ENCODE data around the gene CACTIN.
"Not testable (repeated sequence)": the region's sequence is repeated elsewhere in the genome, so short reads cannot be mapped to it uniquely, and the experiment has no call there.

Gene CACTIN

DNA sequence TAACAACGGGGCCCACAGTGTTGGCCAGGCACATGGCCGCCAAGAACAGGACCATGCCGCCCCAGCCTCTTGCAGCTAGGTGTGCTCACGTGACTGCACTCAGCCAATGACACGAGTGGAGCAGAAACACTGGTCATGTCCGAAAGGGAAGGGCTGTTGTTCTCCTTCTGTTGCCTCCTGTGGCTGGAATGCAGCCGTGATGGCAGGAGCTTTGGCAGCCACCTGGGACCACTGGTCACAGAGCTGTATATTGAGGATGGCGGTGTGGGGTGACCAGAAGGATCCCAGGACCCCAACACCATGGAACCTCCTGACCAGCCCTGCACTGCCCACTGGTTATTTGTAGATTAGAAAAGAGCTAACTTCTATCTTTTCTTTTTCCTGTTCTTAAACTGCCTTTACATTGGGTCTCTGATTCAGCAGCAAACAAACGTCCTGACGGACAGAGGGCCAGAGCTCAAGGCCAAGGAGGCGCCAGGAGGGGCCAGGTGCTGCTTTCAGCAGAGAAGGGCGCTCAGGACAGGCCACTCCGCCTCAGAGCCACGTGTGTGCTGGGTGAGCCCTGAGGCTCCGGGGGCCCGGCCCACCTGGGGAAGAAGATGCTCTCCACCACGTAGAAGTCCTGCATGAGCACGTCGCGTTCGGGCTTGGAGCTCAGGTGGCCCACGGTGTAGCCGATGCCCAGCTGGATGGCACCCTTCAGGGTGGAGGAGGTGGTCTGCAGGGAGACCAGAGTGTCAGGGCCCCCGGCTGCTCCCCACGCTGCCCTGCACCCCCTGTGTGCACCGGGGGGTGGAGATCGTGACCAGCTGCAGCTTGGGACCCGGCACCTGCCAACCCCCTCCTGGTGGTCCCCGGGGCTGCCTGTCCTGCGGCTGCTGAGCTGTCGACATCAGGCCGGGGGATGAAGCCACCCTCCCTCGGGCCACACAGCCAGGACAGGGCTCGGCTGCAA lies 35.0 kb upstream of the CACTIN start:
- FAIRE-seq: no peak

GRCh38 chr19:3660493-3661219 lies 34.1 kb upstream of the CACTIN start:
- no peak for FAIRE-seq

DNA sequence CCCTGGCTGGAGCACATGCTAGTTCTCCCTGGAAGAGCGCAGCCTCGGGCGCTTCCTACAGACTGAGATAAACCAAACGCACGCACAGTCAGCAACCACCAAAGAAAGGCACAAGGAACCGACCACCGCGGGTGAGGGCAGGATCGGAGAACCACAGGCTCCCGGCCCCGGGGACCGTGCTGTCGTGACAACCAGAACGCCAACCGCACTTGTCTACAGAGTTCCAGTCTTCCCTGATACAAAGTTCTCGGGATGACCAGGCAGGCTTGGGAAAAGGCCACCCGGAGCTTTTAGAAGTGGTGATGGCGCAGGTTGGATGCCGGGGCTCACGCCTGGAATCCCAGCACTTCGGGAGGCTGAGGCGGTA lies 33.1 kb upstream of the CACTIN start:
- no peak for FAIRE-seq

DNA sequence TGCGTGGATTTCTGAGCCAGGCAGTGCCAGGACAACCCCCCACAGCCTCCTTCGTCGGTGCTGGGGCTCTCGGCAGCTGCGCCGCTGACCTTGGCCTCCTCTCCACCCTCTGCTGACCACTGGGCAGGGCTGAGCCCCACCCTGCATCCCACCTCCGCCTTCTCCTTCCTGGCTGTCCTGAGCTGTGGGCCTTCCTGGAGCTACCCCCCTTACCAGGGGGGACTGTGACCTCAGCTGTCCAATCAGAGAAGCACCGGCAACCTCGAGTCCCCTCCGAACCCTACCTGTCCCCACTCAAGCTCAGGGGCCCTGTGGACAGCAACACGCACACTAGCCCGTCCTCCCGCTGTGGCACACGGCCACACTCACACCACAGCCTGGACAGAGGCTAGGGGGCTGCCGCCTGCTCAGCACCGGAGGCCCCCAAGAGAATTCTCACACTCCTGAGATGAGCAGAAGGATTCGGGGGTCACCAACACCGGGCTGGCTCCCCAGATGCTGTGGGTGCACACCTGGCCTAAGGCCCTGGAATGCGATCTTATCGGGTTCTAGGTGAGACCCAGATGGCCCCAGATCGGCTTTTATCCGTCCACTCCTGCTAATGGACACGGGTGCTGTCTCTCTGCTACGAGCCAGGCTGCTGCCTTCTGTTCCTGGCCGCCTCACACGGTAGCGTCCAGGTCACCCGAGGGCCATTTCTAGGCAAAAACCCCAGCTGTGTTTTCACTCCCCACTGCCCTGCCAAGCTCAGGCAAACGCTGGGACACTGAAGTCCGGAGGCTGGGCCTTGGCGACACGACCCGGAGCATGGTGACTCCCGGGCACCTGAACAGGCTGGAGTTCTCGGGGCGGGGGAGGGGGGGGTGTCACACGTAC lies 32.5 kb upstream of the CACTIN start:
- no peak for FAIRE-seq

DNA sequence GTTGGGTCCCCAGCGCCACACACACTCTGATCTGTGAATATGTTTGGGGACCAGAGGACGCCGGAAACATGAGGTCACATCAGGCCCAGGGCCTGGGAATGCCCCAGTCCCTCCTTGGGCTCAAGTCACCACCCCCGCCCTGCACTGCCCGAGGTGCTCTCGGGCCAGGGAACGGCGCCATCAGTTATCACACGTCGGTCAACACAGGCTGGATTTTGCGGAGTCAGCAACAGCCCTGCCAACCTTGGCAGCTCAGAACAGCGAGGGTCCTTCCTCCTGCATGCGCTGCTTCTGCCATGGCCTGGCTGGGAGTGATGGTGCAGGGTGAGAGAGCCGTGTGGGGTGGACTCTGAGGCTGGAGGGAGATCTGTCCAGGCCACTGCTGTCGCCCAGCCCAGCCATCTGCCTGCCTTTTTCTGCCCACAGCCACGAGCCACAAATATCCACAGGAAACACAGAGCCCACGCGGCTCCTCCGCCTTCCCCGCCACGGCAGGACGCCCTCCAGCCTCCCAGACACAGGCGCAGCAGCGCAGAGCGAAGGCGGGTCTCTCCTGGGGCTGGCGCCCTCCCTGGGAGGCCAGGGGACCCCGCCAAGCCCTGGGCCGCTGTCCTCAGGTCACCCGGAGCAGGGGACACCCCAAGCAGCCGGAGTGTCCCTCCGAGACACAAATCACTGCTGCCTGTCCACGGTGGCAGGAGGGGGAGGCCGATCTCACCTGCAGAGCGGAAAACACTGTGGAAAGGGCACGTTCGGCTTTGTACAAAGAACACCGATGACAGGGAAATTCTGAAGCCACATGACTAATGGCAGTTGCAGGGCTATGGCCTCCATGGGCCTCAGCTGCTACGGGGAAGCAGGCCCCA lies 31.6 kb upstream of the CACTIN start:
- FAIRE-seq: no peak

- no peak for FAIRE-seq
These were observed 30.8 kb upstream of the CACTIN start for GRCh38 chr19:3657395-3657769.

DNA sequence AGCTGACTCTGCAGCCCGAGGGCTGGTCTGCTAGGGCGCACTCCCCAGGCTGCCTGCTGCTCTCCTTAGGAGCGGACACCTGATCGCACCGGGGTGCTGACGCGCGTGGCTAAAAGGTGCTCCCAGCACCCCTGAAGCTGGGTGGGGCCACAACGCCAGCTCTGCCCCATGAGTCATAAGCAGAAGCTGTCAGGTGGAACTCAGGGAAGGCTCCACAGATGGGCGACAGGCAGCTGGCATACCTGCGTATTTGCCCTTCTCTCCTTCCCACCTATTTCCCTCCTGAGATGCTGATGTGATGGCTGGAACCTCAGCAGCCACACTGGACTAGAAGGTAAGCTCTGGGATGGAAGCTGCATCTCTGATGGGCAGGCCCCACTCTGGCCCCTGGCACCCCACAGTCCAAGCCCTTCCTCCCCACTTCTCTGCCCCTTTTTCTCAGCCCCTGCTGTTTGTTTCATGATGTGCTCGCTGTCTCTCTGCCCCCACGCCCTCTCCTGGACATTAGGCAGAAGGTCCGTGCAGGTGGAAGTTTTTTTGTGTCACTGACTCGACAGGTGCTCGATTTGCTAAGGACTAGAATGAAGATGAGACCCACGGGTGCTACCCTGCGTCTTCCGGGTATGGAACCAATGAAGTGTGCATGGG lies 30.3 kb upstream of the CACTIN start:
- FAIRE-seq: no peak

GRCh38 chr19:3656073-3656746 lies 29.6 kb upstream of the CACTIN start:
- FAIRE-seq: no peak

DNA sequence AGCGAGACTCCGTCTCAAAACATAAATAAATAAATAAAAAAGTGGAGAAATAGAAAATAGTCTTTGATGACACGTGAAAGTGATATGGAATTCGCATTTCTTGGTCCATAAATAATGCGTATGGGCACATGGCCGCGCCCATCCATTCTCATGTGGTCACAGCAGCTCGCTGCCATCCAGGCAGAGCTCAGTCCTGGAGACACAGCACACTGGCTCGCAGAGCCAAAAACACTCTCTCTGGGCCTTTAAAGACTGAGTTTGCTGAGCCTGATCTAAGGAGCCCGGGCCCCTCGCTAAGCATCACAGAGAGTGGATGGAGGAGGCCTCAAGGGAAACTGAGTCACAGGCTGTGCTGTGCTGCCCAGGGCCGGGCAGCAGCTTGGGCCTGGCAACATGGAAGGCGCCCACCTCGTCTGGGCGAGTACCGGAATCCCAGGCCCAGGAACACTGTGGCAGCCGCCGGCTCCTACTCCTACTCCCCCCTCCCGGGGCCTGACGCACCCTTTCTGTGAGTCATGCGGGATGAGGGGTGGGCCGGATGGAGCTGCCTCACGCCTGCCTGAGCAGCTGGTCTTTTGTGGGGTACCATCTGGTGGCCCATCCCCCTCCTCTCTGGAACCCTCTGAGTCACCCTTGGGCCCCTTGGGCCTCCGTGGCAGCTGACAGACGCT lies 28.9 kb upstream of the CACTIN start:
- no peak for FAIRE-seq

DNA sequence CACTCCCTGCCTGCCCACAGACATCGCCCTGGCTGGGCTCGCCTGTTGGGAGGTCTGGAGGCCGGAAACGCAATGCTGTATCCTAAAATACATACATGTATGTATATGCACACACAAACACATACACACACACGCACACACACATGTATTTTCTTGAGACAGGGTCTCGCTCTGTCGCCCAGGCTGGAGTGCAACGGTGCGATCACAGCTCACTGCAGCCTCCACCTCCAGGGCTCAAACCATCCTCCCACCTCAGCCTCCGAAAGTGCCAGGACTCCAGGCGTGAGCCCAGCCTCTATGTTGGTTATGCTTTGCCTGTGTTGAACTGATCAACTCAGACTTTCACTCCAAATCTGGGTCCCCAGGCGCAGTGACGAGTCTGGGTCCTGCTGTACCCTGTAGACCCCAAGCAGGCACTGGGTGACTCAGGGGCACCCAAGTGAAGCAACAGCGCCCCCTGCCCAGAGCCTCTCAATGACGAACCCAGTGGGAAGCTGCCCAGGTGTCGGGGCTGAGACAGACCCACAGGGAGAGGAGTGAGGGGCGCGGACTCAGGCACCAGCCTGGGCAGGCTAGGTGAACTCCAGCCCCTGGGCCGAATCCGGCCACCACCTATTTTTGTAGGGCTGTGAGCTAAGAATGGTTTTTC lies 27.4 kb upstream of the CACTIN start:
- FAIRE-seq: no peak

DNA sequence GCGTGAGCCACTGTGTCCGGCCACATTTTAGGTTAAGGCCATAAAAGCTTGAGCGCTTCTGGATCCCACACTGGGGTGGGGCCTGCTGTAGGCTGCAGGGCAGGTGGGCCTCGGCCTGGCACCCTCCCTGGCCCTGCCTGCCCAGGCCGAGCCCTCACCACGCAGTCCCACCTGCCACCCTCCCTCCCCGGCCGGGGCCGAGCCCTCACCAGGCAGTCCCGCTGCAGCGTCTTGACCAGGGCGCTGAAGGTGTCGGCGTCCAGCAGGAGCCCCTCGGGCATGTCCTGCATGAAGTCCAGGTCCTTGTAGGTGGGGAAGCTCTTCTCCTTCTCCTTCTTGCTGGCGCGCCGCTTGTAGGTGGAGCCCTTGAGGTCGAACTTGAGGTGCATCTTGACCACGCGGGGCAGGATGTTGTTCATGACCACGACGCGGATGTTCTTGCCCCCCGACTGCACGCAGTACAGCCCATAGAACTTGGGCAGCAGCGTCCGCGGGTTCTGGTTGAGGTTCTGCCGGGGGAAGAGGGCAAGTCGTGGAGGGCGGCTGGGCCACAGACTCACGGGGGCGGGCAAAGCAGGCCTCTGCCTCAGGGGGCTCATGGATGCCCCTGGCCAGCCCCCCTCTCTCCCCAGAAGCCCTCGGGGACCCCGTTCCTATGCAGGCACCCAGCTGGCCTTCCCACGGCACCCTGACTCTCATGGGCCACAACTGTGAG lies 26.6 kb upstream of the CACTIN start:
- FAIRE-seq: no peak

DNA sequence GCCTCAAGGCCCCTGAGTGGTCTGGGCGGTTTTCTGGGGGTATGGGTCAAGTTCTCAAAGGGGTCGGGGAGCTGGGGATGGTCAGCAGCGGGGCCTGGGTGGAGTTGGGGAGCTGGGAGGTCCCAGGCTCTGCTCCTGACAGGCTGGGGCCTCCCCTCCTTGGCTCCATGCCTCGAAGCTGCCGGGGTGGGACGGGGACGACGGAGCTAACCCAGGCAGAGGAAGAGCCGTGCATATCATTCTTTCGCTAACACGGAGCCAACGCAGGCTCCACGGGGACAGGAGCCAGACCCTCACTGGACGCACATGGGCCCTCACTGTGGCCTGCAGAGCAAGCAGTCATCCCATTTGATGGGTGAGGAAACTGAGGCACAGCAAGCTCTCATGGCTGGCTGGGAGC lies 25.8 kb upstream of the CACTIN start:
- no peak for FAIRE-seq

- FAIRE-seq: no peak
These were observed 25.1 kb upstream of the CACTIN start for GRCh38 chr19:3651684-3652083.

- FAIRE-seq: no peak
These were observed 23.3 kb upstream of the CACTIN start for GRCh38 chr19:3649888-3650287.

- FAIRE-seq: no peak
These were observed 21.7 kb upstream of the CACTIN start for GRCh38 chr19:3648037-3648905.

GRCh38 chr19:3647102-3647501 lies 20.5 kb upstream of the CACTIN start:
- FAIRE-seq: not testable (repeated sequence)

DNA sequence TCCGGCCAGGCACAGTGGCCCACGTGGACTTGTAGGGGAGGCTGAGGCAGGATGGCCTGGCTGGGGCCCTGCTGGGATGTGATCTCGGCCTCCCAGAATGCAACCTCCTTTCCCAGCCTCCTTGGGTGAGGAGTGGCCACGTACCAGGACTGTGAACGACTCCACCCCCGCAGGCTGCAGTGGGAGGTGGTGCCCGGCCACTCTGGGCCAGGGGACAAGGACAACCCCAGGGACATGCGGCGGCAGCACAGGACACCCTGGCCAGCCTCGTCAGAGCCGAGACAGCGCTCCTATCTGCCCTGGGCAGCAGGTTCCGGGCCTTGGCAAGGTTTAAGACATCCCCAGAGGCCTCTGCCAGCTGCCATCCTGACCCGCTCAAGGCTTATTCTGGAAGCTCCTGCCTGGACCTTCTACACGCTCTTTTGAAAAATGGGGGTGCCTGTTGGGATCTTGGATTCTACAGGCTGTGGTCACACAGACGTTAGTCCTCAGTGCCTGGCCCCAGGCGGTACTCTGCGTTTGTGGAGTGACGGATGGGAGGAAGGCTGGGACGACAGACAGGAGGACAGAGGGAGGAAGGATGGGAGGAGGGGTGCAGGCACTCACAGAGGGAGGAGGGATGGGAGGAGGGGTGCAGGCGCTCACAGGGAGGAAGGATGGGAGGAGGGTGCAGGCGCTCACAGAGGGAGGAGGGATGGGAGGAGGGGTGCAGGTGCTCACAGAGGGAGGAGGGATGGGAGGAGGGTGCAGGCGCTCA lies 19.9 kb upstream of the CACTIN start:
- FAIRE-seq: no peak
